ENCODE results near the gene CLCNKB. TPM values are rescaled to one million over a fixed set of nuclear protein-coding genes. Genes with fewer than 3 reads are reported as not detected.
"Not testable (repeated sequence)": the region's sequence is repeated elsewhere in the genome, so short reads cannot be mapped to it uniquely, and the experiment has no call there.

Gene CLCNKB
- total RNA-seq, 1 donor from 2014 or later: not detected

- no peaks in the 10 kb centered on the region for H3K4me1 Mint-ChIP-seq (ENCODE audit: low read depth)
- H3K4me3 Mint-ChIP-seq: no peak overlapping the region
- no peaks in the 10 kb centered on the region for H3K36me3 Mint-ChIP-seq (ENCODE audit: low read depth)
- no peak for DNase-seq (ENCODE audit: low spot score)
- H3K9me3 Mint-ChIP-seq: no peaks in the 10 kb centered on the region
- intact Hi-C loops (cut with micrococcal nuclease): no loop called here
- peaks cover 11% of the 10 kb centered on the region for H3K27me3 Mint-ChIP-seq (ENCODE audit: insufficient read depth)
- no peak overlapping the region for H3K27ac Mint-ChIP-seq
Measured at GRCh38 chr1:16029288-16029687, 14.3 kb upstream of the CLCNKB start.

GRCh38 chr1:16031551-16031950 is 12.0 kb upstream of the CLCNKB start:
- no peak overlapping the region for H3K4me3 Mint-ChIP-seq
- no peak for DNase-seq (ENCODE audit: low spot score)
- H3K27me3 Mint-ChIP-seq (ENCODE audit: insufficient read depth): peaks cover 9% of the 10 kb centered on the region
- H3K36me3 Mint-ChIP-seq (ENCODE audit: low read depth): no peaks in the 10 kb centered on the region
- intact Hi-C loops (cut with micrococcal nuclease): no loop called here
- H3K27ac Mint-ChIP-seq: no peak overlapping the region
- H3K4me1 Mint-ChIP-seq (ENCODE audit: low read depth): no peaks in the 10 kb centered on the region
- no peaks in the 10 kb centered on the region for H3K9me3 Mint-ChIP-seq

GRCh38 chr1:16032388-16033102 is 11.0 kb upstream of the CLCNKB start:
- H3K9me3 Mint-ChIP-seq: no peaks in the 10 kb centered on the region
- H3K4me3 Mint-ChIP-seq: no peak overlapping the region
- no peak overlapping the region for H3K27ac Mint-ChIP-seq
- peak; percentile 33 for DNase-seq (ENCODE audit: low spot score)
- no peaks in the 10 kb centered on the region for H3K36me3 Mint-ChIP-seq (ENCODE audit: low read depth)
- intact Hi-C loops (cut with micrococcal nuclease): loop anchor here (1.0 kb wide), 3 partner anchors 23 to 240 kb away; no protein-coding TSS in a partner anchor
- H3K27me3 Mint-ChIP-seq (ENCODE audit: insufficient read depth): peaks cover 9% of the 10 kb centered on the region
- H3K4me1 Mint-ChIP-seq (ENCODE audit: low read depth): no peaks in the 10 kb centered on the region

DNA sequence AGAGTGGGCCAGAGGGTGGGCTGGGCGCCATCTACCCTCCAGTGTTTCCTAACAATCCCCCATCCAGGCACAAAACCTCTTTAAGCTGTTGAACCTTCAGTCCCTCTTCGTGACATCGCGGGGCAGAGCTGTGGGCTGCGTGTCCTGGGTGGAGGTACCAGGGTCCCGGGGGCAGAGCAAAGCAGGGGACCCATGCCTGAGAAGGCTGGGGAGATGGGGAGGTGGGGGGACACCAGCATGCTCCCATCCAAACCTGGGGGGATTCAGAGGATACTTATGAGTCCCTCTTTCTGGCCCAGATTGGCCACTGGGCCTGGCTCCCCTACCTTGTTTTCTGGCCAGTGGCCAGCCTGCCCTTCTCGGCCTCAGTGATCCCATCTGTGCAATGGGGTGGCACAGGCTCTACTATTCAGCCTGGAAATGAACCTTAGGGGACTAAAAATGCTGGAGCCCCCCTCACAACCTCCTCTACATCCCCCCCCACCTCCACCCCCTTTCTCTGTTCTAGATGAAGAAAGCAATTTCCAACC is 10.4 kb upstream of the CLCNKB start:
- DNase-seq (ENCODE audit: low spot score); H3K27me3 Mint-ChIP-seq (ENCODE audit: insufficient read depth); H3K27ac Mint-ChIP-seq; H3K36me3 Mint-ChIP-seq (ENCODE audit: low read depth); H3K9me3 Mint-ChIP-seq; H3K4me1 Mint-ChIP-seq (ENCODE audit: low read depth); H3K4me3 Mint-ChIP-seq: not testable (repeated sequence)
- intact Hi-C loops (cut with micrococcal nuclease): loop anchor here (1.0 kb wide), 3 partner anchors 24 to 241 kb away; no protein-coding TSS in a partner anchor

- intact Hi-C loops (cut with micrococcal nuclease); H3K36me3 Mint-ChIP-seq (ENCODE audit: low read depth); H3K4me3 Mint-ChIP-seq; H3K4me1 Mint-ChIP-seq (ENCODE audit: low read depth); H3K9me3 Mint-ChIP-seq; DNase-seq (ENCODE audit: low spot score); H3K27me3 Mint-ChIP-seq (ENCODE audit: insufficient read depth); H3K27ac Mint-ChIP-seq: not testable (repeated sequence)
Measured at GRCh38 chr1:16036461-16036860, 7.1 kb upstream of the CLCNKB start.

- H3K27ac Mint-ChIP-seq: no peak overlapping the region
- no peaks in the 10 kb centered on the region for H3K9me3 Mint-ChIP-seq
- no peak overlapping the region for H3K4me3 Mint-ChIP-seq
- intact Hi-C loops (cut with micrococcal nuclease): no loop called here
- H3K4me1 Mint-ChIP-seq (ENCODE audit: low read depth): no peaks in the 10 kb centered on the region
- peaks cover 5% of the 10 kb centered on the region for H3K27me3 Mint-ChIP-seq (ENCODE audit: insufficient read depth)
- no peaks in the 10 kb centered on the region for H3K36me3 Mint-ChIP-seq (ENCODE audit: low read depth)
- no peak for DNase-seq (ENCODE audit: low spot score)
Measured at GRCh38 chr1:16038620-16038912, 5.0 kb upstream of the CLCNKB start.

- H3K36me3 Mint-ChIP-seq (ENCODE audit: low read depth); H3K9me3 Mint-ChIP-seq; H3K27ac Mint-ChIP-seq; DNase-seq (ENCODE audit: low spot score); H3K27me3 Mint-ChIP-seq (ENCODE audit: insufficient read depth); H3K4me3 Mint-ChIP-seq; H3K4me1 Mint-ChIP-seq (ENCODE audit: low read depth); intact Hi-C loops (cut with micrococcal nuclease): not testable (repeated sequence)
Measured at GRCh38 chr1:16039871-16040270, 3.7 kb upstream of the CLCNKB start.

- Mint-ChIP-seq H3K9me3 (no peaks in the 10 kb centered on the region), H3K4me3 (no peak overlapping the region)
Measured at GRCh38 chr1:16041200-16041599, 2.4 kb upstream of the CLCNKB start.

GRCh38 chr1:16042096-16042495 is 1.5 kb upstream of the CLCNKB start:
- no peaks in the 10 kb centered on the region for H3K9me3 Mint-ChIP-seq
- H3K4me3 Mint-ChIP-seq: no peak overlapping the region
- H3K27me3 Mint-ChIP-seq (ENCODE audit: insufficient read depth): peaks cover 5% of the 10 kb centered on the region
- no peak overlapping the region for H3K27ac Mint-ChIP-seq
- no peaks in the 10 kb centered on the region for H3K36me3 Mint-ChIP-seq (ENCODE audit: low read depth)
- intact Hi-C loops (cut with micrococcal nuclease): no loop called here
- H3K4me1 Mint-ChIP-seq (ENCODE audit: low read depth): no peaks in the 10 kb centered on the region
- DNase-seq (ENCODE audit: low spot score): no peak

More at GRCh38 chr1:16041200-16041599, 2.4 kb upstream of the CLCNKB start:
- H3K27ac Mint-ChIP-seq: no peak overlapping the region
- no peaks in the 10 kb centered on the region for H3K4me1 Mint-ChIP-seq (ENCODE audit: low read depth)
- H3K36me3 Mint-ChIP-seq (ENCODE audit: low read depth): no peaks in the 10 kb centered on the region
- no peak for DNase-seq (ENCODE audit: low spot score)
- H3K27me3 Mint-ChIP-seq (ENCODE audit: insufficient read depth): peaks cover 5% of the 10 kb centered on the region
- intact Hi-C loops (cut with micrococcal nuclease): no loop called here

DNA sequence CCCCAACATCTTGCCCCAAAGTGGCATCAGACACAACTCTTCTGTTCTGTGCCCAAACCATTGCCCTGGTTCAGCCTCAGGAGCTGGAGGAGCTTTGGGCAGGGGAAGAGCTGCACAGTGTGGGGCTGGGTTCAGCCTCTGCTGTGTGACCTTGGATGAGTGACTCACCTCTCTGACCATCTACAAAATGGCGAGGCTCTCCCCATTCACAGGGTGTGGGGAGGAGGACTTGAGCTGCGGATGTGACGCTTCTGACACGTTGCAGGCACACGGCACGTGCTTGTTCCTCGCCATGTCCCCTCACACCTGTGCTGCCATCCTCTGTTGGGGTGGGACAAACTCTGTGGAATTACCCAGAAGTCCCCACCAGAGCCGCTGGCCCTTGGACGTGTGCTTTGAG is 928 bp upstream of the CLCNKB start:
- intact Hi-C loops (cut with micrococcal nuclease); DNase-seq (ENCODE audit: low spot score); H3K4me1 Mint-ChIP-seq (ENCODE audit: low read depth); H3K9me3 Mint-ChIP-seq; H3K4me3 Mint-ChIP-seq; H3K27ac Mint-ChIP-seq; H3K36me3 Mint-ChIP-seq (ENCODE audit: low read depth): not testable (repeated sequence)
- peaks cover 10% of the 10 kb centered on the region for H3K27me3 Mint-ChIP-seq (ENCODE audit: insufficient read depth)

DNA sequence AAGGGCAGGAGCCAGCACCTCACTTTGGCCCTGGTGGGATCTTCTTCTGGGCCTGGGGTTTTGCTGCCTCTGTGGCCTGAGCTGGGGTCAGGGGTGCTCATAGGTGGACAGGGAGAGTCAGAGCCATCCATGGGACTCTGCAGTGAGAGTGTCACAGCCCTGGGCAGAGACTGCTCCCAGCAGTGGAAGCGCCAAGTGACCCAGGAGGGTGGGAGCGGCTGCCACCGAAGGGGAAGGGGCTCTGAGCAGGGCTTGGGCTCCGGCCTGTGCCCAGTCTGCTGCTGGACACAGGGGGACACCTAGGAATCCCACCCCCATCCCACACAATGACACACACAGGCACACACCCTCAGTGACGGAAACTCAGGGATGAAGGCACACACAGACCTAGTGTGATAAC is 368 bp downstream of the CLCNKB start:
- H3K27ac Mint-ChIP-seq: no peak overlapping the region
- intact Hi-C loops (cut with micrococcal nuclease): no loop called here
- DNase-seq (ENCODE audit: low spot score): no peak
- H3K4me3 Mint-ChIP-seq: no peak overlapping the region
- no peaks in the 10 kb centered on the region for H3K4me1 Mint-ChIP-seq (ENCODE audit: low read depth)
- no peaks in the 10 kb centered on the region for H3K36me3 Mint-ChIP-seq (ENCODE audit: low read depth)
- no peaks in the 10 kb centered on the region for H3K9me3 Mint-ChIP-seq
- peaks cover 13% of the 10 kb centered on the region for H3K27me3 Mint-ChIP-seq (ENCODE audit: insufficient read depth)

DNA sequence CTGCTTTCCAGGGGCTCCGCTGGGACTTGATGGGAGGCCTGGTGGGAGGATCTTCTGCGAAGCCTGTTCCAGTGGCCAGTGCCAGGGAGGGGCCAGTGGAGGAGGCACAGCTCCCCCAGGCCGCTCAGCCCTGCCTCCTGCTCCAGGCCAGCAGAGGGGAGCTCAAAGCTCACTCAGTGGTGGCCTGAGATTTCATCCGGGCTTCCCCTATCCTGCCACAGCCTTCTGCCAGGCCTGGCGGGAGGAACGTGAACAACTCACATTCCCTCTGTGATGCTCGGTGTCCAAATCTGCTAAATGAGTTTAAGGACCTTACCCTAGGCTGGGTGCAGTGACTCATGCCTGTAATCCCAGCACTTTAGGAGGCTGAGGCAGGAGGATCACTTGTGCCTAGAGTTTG is 3.3 kb downstream of the CLCNKB start:
- H3K27ac Mint-ChIP-seq: no peak overlapping the region
- H3K4me1 Mint-ChIP-seq (ENCODE audit: low read depth): no peaks in the 10 kb centered on the region
- H3K27me3 Mint-ChIP-seq (ENCODE audit: insufficient read depth): peaks cover 13% of the 10 kb centered on the region
- H3K4me3 Mint-ChIP-seq: no peak overlapping the region
- no peaks in the 10 kb centered on the region for H3K9me3 Mint-ChIP-seq
- intact Hi-C loops (cut with micrococcal nuclease): no loop called here
- H3K36me3 Mint-ChIP-seq (ENCODE audit: low read depth): no peaks in the 10 kb centered on the region
- no peak for DNase-seq (ENCODE audit: low spot score)

GRCh38 chr1:16047791-16048475 is 4.4 kb downstream of the CLCNKB start:
- no peak overlapping the region for H3K4me3 Mint-ChIP-seq
- H3K27me3 Mint-ChIP-seq (ENCODE audit: insufficient read depth): peaks cover 13% of the 10 kb centered on the region
- H3K9me3 Mint-ChIP-seq: no peaks in the 10 kb centered on the region
- DNase-seq (ENCODE audit: low spot score): no peak
- H3K36me3 Mint-ChIP-seq (ENCODE audit: low read depth): no peaks in the 10 kb centered on the region
- H3K27ac Mint-ChIP-seq: no peak overlapping the region
- intact Hi-C loops (cut with micrococcal nuclease): no loop called here
- H3K4me1 Mint-ChIP-seq (ENCODE audit: low read depth): no peaks in the 10 kb centered on the region

Measured in activated T-helper 1 cell treated with anti-CD3 and anti-CD28 coated beads, Interleukin-12 subunit alpha, Interleukin-12 subunit beta, Interleukin-2, Interleukin-4 antibody, amounts not matched to agents 30 ng/mL and 10 ng/mL and 1 ng/mL, durations not matched to agents 14 hours and 24 hours and 36 hours (primary cell).